DND-41 (cell line): ENCODE measurements around the gene COL4A1.

Source experiments
- ATAC-seq: fragments of 200-7000 bp; cut with Tn5 transposase; 3 replicates; pipeline ENCODE4 v1.9.1; 2021; ENCODE audit warnings: low read depth; ENCODE audit not compliant: insufficient read depth
- DNase-seq: peaks from one replicate; pipeline ENCODE4 v3.0.0-alpha.2; 2020
- H2AFZ ChIP-seq: 2 replicates; pipeline ENCODE4 v1.6.0; 2012; ENCODE audit warnings: low read depth, low read length
- H3K27ac ChIP-seq: 2 replicates; pipeline ENCODE4 v1.5.1; 2012; ENCODE audit warnings: low read length, inconsistent platforms
- H3K27me3 ChIP-seq: fragments of 200-600 bp; sonication (generic); 2 replicates; pipeline ENCODE4 v1.6.0; 2012; ENCODE audit warnings: low read length, mild to moderate bottlenecking, inconsistent platforms; ENCODE audit not compliant: insufficient read depth, poor library complexity
- H3K36me3 ChIP-seq: 2 replicates; pipeline ENCODE4 v1.5.1; 2012; ENCODE audit warnings: low read length, inconsistent platforms; ENCODE audit not compliant: insufficient read depth
- H3K4me1 ChIP-seq: 2 replicates; pipeline ENCODE4 v1.5.1; 2012; ENCODE audit warnings: mild to moderate bottlenecking, low read length; ENCODE audit not compliant: insufficient read depth
- H3K4me2 ChIP-seq: 2 replicates; pipeline ENCODE4 v1.6.0; 2012; ENCODE audit warnings: mild to moderate bottlenecking, moderate library complexity, low read length, inconsistent platforms; ENCODE audit not compliant: insufficient read depth
- H3K4me3 ChIP-seq, 2 experiments: fragments of 200-600 bp in 1 of 2; shearing (Covaris generic) in 1 of 2; 2 replicates each; pipeline ENCODE4 v1.5.1; 2012 to 2016; ENCODE audit warnings: inconsistent platforms in 2 of 2, low read length in 2 of 2, mild to moderate bottlenecking in 2 of 2, low read depth in 1 of 2, moderate library complexity in 1 of 2
- H3K79me2 ChIP-seq: 2 replicates; pipeline ENCODE4 v1.6.0; 2012; ENCODE audit warnings: low read length, inconsistent platforms; ENCODE audit not compliant: insufficient read depth
- H3K9ac ChIP-seq: 2 replicates; pipeline ENCODE4 v1.6.0; 2012; ENCODE audit warnings: low read depth, mild to moderate bottlenecking, inconsistent platforms, low read length, moderate library complexity
- H3K9me3 ChIP-seq: 2 replicates; pipeline ENCODE4 v1.5.1; 2012; ENCODE audit warnings: low read length, moderate library complexity, mild to moderate bottlenecking, inconsistent platforms; ENCODE audit not compliant: insufficient read depth, severe bottlenecking
- H4K20me1 ChIP-seq: 2 replicates; pipeline ENCODE4 v1.6.0; 2012; ENCODE audit warnings: low read length; ENCODE audit not compliant: insufficient read depth
- CTCF ChIP-seq: IDR thresholded peaks from 2 replicates; pipeline ENCODE4 v1.5.1; 2012; ENCODE audit warnings: borderline replicate concordance, low read length, moderate library complexity, mild to moderate bottlenecking; ENCODE audit not compliant: poor library complexity, severe bottlenecking; ENCODE audit errors: extremely low read depth
- EZH2 ChIP-seq: IDR thresholded peaks from 3 replicates; pipeline ENCODE4 v1.6.1; 2012; ENCODE audit warnings: borderline replicate concordance, low read depth, mild to moderate bottlenecking, moderate library complexity, low read length, inconsistent platforms; ENCODE audit not compliant: severe bottlenecking

Gene COL4A1

GRCh38 chr13:110179857-110180147, 127.2 kb downstream of the COL4A1 start:
- H3K4me2 ChIP-seq = no peak overlapping the region
- H4K20me1 ChIP-seq = no peaks in the 10 kb centered on the region
- H3K9ac ChIP-seq = no peak overlapping the region
- H3K27me3 ChIP-seq = peaks cover 11% of the 10 kb centered on the region
- no peaks in the 10 kb centered on the region for H3K79me2 ChIP-seq
- no peak for TF ChIP-seq EZH2
- TF ChIP-seq CTCF = no peak
- H3K9me3 ChIP-seq = no peaks in the 10 kb centered on the region
- no peak overlapping the region for H3K27ac ChIP-seq
- DNase-seq = no peak
- ATAC-seq = no peak
- H2AFZ ChIP-seq = no peak overlapping the region
- no peaks in the 10 kb centered on the region for H3K36me3 ChIP-seq
- H3K4me1 ChIP-seq = peaks cover 17% of the 10 kb centered on the region
- H3K4me3 ChIP-seq = no peak overlapping the region

DNA sequence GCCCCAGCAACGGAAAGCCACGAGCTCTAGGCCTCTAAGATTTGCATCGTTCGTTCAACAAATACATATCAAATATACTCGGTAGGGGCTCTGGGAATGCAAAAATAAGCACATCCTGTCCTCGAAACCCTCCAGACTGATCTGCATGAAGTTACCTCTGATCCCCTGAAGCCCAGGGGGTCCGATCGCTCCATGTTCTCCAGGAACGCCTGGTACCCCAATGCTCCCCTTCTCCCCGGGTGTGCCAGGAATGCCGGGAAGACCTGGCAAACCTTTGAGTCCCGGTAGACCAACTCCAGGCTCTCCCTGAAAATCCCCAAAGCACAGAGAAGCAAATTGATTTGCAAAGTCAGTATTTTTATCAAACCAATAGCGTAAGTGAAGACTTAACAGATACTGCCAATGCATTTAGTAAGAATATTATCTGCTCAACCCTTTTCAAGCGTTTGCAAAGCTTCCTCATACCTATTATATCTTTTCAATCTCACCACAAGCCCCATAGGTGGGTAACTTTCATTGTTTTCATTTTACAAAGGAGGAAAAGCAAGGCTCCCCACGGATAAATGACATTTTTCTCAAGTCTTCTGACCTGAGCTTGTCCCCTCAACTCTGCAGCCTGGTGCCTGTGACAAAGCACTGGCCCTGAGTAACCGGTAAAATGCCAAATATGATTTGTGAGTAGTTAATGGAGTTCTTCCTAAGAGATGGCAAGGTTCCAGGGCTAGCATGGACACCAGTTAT, 127.7 kb downstream of the COL4A1 start:
- H3K4me2 ChIP-seq = no peak overlapping the region
- ATAC-seq (no peak), DNase-seq (no peak)
- H3K79me2 ChIP-seq = no peaks in the 10 kb centered on the region
- TF ChIP-seq CTCF (no peak), EZH2 (no peak)
- H4K20me1 ChIP-seq = no peaks in the 10 kb centered on the region
- H2AFZ ChIP-seq = no peak overlapping the region
- peaks cover 14% of the 10 kb centered on the region for H3K4me1 ChIP-seq
- no peak overlapping the region for H3K9ac ChIP-seq
- H3K9me3 ChIP-seq = no peaks in the 10 kb centered on the region
- no peak overlapping the region for H3K27ac ChIP-seq
- no peaks in the 10 kb centered on the region for H3K36me3 ChIP-seq
- peaks cover 11% of the 10 kb centered on the region for H3K27me3 ChIP-seq
- H3K4me3 ChIP-seq = no peak overlapping the region

GRCh38 chr13:110177790-110178189, 129.2 kb downstream of the COL4A1 start:
- Histone ChIP-seq H3K79me2 (no peaks in the 10 kb centered on the region), H3K9ac (no peak overlapping the region), H4K20me1 (no peaks in the 10 kb centered on the region), H3K36me3 (no peaks in the 10 kb centered on the region), H3K4me2 (no peak overlapping the region), H3K9me3 (peaks cover 11% of the 10 kb centered on the region), H3K27me3 (peaks cover 11% of the 10 kb centered on the region), H2AFZ (no peak overlapping the region), H3K4me1 (no peaks in the 10 kb centered on the region), H3K27ac (no peak overlapping the region), H3K4me3 (no peak overlapping the region)
- ATAC-seq = no peak
- DNase-seq = no peak
- no peak for TF ChIP-seq CTCF
- TF ChIP-seq EZH2 = no peak
